Stimulated activated CD8-positive, alpha-beta memory T cell treated with anti-CD3 and anti-CD28 coated beads, Interleukin-4, amount 100 ng/mL, for 1 hour (primary cell): Measurements from ENCODE around the gene ZNF879.

Experiments
- DNase-seq, 2 donors: peaks; one replicate each; pipeline ENCODE4 v3.0.0-alpha.2; 2020; ENCODE audit warnings: low read depth in 2 of 2, low spot score in 1 of 2

The ZNF879 gene

DNA sequence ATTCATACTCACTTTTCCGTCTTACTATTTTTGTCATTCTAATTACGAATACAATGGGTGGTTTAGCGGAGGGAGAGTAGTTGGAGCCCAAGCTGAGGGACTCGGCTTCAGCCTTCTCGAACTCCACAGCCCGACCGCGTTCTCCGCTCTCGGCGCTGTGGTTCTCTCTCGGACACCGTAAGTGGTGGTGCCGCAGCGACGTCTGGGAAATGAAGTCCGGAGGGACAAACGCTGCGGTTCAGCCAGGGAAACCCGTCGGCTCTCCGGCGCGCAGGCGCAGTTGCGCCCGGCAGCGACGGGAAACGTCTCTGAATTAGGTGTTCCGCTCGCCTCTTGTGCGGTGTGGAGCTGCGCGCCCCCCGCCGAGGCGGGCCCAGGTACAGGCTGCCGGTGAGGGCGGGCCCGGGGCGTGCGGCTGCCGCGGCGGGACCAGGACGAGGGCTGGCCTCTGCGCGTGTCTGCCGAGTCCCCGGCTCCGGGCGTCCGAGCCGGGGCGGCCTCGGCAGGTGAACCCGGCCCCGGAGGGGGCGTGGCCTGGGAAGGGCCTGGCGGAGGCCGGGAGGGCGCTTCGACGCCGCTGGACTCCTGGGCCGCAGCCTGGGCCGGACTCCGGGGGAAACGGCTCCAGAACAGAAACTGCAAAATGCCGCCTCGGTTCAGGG, at the start of gene ZNF879:
Gene ZNF879, plus strand, starts transcription at position 277 of the 662 bp plus-strand sequence. CDS start 1,201 bp downstream, outside the sequence.
- DNase-seq = peak; percentile 84 to 90

DNA sequence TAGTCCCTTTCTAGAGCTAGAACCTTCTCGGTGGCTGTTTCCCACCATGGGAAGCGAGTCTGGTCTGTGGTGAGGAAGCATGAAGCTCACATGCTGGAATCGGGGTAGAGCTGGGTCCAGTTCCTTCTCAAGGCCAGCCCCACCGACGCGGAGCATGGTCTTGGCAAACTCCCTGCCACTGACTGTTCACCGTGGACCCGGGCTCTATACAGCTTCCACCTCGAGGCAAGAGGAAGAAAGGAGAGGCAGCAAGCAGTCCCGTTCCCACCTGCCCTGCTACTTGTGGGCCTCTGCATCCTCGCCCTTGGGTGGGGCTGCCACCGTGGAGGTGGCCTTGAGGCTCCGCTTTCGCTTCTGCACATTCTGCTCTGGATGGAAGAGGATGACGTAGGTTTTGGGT, 42.2 kb upstream of the ZNF879 start:
- no peak for DNase-seq

DNA sequence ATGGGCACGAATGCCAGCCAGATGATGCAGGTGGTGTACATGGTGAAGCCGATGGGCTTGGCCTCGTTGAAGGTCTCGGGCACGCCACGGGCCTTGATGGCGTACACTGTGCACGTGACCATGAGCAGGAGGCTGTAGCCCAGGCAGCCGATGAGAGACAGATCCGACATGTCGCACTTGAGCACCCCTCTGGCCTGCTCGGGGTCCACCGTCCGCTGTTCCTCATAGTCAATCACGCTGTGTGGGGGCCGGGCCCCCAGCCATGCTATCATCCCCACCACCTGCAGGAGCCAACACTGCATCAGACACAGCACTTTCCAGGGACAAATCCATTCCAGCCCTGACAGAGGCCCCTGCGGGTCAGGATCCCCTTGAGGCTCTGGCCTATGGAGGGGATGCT, 40.7 kb upstream of the ZNF879 start:
- DNase-seq = no peak

DNA sequence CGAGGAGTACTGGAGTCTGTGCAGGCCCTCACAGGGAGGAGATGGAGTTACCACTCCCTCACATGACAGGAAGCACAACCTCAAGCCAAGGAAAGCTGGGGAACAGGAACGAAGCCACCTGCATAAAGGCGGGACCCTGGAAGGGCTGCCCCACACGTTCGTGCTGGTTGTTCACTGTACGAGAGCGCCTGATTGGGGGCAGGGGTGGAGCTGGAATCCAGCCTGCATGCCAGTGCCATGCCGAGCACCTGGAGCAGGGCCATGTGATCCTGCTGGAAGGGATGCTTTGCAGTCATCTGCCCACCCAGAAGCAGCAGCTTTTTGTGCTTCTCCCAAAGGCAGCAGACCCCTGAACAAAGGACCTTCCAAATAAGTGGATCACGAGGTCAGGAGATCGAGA, 39.9 kb upstream of the ZNF879 start:
- no peak for DNase-seq

DNA sequence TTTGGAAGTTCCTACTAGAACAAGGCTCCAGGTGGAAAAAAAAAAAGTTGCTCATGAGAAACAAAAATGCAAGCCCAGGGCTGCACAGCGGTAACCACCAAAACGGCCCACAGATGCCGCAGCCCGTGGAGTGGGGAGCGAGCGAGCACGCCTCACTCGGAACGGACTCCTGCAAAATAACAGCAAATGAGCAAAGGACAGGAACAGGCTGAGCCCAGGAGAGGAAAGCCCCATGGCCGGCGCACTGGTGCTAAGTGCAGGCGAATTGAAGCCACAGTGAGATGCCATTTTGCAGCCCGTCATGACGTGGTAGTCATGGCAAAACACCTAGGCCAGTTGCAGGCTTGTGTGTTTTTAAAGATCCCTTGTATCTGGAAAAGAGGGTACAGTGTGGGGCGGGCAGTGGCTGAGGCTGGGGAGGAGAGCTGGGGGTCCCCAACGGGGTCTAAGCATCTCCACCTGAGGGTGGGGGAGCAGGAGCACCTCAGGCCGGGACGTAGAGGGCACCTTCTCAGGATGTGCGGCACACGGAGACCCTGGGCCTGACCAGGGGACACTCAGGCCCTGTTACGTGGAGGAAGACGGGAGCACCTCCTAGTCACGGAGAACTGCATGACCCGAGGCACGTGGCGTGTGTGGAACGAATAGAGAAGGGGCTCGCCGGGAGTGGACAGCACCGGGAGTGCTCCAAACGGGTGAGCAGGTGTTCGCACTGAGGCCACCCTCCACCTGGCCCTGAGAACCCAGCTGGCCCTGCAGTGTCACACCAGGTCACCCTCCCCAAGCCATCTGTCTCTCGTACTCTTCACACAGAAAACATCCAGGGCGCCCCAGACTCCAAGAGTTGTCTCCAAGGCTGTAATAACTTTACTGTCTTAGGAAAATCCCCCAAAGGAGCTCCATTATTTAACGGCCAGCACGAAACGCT, 39.2 kb upstream of the ZNF879 start:
- no peak for DNase-seq

DNA sequence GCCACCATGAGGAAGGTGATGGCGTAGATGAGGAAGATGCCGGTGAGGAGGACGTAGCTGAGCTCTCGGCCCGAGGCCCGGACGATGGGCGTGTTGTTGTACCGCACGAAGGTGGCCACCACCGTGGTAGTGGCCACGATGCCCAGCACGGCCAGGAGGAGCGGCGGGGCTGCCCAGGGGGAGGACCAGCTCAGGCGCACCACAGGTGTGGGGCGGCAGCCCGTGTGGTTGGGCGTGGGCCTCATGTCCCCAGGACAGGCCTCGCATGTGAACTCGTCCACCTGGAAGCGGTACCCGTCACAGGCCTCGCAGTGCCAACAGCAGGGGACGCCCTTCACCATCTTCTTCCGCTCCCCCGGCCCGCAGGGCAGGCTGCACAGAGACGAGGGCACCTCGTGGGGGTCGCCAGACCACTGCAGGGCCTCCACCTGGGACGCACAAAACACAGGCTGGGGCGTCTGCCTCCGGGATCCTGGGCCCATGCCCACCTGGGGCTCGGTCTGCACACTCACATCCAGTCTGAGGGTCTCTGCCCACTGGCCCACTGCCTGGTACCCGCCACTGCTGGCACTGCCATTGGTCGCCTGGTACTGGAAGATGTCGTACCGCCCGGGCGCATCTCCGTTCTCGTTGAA, 37.2 kb upstream of the ZNF879 start:
- DNase-seq = no peak

DNA sequence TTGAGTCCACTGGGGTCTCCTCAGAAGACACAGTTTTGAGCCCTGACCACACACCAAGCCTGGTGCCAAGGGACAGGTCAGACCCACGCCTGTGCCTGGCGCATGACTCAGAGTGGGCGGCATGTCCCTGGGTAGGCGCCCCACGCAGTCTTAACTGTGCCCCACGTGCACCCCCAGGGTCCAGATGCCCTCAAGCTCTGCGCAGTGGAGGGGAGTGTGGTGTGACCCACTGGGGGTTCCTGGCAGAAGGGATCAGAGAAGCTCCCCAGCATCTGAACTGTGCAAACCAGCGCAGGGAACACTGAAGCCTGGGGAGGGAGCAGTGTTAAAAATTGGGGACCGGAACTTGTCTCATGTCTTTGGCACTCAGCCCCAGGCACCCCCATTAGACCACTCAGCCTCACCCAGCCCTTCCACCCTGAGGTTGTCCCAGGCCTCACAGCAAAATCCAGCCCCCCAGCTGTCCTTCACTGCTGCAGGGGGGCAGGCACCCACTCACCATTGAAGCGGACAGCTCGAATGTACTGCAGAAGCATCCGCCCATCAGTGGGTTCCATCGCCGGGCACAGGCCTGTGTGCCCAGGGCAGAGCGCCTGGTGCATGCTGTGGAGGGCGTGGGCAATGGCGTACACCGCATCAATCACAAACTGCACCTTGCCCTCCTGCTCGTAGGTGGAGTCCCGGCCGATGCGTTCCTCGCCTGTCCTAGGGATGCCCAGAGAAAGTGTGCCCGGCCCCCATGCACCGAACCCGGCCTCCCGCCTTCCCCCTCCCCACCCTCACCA, 35.0 kb upstream of the ZNF879 start:
- DNase-seq = no peak

DNA sequence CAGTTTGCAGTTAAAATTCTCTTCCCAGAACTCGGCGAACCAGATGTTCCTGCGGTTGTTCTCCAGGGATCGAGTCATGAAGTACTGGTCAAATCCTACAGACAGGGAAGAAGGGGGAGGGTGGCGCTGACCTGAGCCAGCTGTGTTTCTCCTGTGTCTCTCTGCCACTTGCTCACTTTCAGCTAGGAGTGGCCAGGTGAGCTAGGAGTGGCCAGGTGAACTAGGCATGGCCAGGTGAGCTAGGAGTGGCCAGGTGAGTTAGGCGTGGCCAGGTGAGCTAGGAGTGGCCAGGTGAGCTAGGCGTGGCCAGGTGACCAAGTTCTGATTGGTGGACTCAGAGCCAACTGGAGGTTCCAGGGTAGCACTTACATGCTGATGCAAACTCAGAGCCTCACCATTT, 34.3 kb upstream of the ZNF879 start:
- no peak for DNase-seq

DNA sequence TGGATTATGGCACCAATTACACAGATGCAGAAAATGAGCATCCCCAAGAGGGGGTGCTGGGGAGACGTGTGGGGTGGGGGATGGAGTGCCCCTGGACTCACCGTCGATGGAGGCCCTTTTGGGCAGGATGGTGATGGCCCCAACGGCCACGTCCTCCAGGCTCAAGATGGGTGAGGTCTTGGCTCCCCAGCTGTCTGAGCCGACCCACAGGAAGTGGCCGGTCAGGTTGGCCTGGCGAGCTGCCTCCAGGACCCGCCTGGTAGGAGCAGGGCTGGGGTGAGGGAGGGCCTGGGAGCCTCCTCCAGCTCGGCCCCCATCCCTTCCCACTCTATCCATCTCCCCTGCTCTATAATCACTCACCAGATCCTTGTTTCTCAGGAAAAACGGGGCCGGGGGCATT, 33.1 kb upstream of the ZNF879 start:
- DNase-seq = no peak

DNA sequence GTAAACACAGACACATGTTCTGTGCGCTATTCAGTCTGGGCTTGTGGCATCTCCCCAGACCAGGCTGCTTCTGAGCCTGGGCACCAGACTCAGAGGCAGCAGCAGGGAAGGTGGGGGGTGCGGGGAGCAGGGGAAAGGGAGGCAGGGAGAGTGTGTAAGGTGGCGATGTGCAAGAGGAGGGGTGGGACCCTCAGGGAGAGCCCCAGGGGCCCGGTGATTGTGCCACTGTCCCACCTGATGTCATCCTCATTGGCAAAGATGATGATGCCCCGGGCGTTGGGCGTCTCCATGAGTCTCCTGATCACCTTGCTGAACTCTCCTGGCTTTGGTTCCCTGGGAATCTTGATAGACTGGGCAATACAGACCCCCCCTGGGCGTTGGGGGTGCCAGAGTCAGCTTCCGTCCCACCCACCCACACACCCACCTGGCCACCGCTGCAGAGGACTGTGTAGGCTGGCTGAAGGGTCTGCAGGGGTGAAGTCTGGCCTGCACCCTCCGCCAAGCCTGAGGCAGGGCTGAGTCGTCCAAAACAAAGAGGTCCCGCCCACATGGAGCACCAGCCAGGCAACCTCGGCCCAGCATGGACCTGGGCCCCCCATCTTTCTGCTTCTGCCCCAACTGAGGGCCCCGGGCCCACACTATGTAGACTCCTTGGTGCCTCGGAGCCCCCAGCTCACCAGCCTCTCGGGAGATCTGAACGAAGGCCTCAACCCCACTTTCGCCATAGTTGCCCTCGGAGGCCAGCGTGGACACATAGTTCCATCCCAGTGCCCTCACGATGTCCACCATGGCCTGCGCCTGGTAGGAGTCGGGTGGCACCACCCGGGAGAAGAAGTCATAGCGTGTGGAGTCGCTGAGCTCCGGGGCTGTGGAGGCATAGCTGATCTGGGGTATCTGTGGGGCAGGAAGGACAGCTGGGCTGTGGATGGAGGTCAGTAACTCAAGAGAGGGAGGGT, 32.1 kb upstream of the ZNF879 start:
- DNase-seq = no peak

DNA sequence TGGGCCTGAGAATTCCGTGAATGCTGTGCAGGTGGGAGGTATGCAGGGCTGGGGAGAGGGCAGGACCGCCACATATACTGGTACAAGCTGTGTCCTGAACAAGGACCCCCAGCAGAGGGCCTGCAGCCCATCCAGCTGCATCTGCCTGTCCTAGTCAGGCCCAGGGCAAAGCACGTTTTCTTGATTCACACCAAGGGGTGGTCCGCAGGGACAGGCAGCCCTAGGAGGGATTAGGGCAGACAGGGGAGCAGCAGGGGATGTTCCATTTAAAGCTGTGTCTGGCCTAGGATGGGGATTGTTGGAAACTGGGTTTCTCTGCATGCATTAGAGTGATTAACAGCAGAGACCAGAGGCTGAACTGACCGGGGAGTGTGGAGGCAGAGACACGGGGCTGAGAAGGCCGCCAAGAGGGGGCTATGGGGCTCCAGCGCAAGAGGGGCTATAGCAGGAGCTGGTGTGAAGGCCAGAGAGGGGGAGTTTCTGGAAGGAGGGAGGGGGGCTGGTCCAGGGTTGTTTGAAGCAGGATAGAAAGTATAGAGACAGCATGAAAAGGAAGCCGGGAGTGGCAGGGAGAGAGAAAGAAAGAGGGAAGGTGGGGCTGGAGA, 31.2 kb upstream of the ZNF879 start:
- no peak for DNase-seq

DNA sequence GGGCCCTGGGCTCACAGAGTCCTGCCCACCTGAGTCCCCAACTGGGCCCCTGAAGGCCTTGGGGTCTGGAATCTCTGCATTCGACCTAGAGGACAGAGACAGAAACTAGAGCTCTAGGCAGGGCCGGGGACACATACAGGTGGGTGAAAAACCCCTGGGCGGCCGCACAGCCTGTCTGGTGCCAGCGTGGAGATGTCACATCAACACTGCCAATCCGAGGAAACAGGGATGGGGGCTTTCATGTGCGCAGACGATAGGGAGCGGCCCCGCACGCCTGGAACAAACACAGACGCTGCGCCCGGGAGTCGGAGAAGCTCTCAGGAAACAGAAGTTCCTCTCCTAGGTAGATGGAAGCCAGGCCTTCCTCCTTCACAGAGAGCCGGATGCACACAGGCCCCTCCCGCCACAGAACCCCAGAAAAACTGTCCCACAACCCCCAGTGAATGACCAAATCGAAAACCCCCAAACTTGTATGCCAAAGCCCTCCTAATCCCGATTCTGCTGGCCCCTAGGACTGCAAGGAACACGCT, 30.3 kb upstream of the ZNF879 start:
- DNase-seq = no peak

DNA sequence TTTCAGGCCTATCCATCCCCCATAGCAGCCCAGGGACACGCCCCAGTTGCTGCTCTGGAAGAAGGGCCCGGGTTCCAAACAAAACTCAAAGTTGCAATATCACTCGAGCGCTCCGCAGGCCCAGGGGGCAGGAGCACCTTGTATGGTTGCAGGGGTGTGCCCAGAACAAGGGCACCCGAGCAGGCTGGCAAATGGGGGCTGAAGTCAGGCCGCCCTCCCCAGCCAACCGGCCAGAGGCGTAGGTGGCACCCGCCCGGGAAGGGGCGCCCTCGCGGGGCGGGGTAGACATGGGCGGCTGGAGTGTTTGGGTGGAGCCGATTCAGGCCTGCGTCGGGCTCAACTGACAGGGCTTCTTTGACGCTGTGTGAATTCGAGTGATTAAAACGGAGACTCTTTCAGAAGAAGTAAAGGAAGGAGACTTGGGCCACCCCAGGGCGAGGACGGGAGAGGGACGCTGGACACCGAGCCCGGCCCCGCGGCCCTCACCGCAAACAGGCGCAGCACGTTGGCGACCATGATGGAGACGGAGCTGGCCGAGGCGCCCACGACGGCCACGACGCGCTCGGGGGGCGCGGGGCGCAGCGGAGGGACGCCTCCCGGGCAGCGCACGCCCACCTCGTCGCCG, 29.5 kb upstream of the ZNF879 start:
- DNase-seq = no peak

DNA sequence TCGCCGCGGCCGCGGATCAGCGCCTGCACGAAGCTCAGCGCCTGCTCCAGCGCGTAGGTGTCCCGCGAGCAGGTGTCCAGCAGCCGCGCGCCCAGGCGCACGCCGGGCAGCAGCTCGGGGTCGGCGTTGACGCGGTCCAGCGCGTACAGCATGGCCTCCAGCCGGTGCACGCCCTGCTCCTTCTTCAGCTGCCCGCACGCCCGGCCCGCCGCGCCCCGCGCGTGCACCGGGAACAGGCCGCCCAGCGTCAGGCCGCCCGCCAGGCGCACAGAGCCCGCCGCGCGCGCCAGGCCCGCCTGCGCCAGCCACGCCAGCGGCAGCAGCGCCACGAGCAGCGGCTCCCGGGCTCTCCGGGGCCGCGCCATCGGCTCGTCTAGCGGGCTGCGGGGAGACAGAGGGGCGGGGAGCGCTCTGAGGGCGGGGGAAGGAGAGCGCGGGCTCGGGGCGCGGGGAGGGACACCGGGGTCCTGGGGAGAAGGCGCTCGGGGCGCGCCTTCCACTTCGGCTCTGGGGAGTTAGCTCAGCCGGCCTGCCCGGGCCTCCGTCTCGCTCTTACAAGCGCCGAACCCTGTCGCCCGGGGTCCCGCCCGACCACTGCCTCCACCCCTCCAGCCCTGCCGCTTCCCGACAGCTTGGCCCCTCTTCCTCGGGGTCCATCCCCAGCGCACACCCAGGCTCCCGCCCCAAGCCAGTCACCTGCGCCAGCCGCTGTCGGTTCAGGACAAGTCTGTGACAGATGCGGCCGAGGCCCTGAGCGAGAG, 28.8 kb upstream of the ZNF879 start, which contains the start of gene GRM6:
Gene GRM6, minus strand, starts transcription at position 741 of the 761 bp plus-strand sequence. Its CDS starts 376 bp downstream, at position 365.
- no peak for DNase-seq

DNA sequence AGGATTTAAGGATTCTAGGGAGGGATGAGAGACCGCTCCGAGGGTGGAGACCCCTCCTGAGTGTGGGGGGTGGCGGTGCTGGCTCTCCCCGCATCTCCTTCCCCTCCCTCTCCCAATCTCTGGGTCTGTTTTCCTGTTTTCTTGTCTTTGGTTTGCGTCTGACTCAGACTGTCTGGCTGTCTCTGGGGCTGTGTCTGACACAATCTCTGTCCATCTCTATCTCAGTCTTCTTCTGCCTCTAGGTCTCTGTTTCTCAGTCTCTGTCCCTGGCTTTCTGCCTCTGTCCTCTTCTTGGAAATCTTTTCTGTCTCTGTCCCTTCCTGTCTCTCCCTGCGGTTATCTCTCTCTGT, 28.3 kb upstream of the ZNF879 start:
- no peak for DNase-seq

DNA sequence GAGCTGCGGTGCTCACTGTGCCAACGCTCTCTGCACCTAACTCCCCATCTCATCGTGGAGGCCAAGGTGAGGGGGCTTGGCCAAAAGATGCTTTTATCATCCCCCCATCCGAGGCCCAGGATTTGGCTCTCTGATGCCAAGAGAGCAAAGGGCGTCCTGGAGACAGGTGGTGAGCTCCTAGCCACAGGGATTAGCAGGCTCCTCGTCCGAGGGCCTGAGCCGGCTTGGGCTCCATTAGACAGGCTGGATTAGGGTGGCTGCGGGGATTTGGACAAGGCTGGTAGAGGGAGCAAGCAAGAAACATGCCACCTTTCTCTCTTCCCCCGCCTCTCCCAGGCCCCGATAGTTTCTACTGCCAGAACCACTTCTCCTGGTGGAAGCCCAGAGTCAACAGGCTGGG, 27.4 kb upstream of the ZNF879 start:
- no peak for DNase-seq

DNA sequence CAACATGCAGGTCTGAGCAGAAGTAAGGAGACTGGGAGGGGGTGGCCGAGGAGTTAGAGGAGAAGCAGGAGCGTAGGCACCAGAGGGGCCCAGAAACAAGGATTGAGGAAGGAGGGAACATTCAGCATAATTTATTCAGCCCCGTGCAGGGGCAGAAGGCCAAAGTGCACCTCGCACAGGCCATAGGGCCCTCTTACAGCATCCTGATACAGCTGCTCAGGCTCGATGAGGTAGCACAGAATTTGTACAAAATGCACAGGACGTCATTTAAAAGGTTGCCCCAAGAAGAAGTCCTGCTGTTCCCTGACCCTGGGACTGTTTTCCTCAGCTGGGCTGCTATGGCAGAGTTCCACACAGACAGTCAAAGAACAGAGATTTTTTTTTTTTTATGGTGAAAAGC, 26.4 kb upstream of the ZNF879 start:
- DNase-seq = no peak

DNA sequence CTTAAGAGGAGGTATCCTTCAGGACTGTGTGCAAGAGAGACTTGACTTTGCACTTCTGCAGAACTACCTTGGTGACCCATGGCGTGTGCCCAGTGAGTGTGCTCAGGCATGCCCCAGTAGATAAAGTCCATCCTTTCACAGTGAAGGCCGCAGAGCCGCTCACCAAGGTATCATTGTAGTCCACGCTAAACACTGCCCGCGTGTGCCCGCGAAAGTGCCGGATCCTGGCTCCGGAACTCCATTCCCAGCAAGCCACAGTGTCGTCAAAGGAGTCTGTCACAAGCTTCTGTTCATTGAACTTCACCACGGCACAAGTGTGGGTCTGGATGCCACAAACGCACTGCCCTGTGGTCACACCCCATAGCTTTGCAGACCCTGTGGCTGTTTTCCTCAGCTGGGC, 25.2 kb upstream of the ZNF879 start:
- no peak for DNase-seq
